Rectal smooth muscle tissue (tissue), 1 donor: ENCODE results near the gene CERS6.

Source experiments
- H3K27ac ChIP-seq: one replicate; pipeline ENCODE4 v1.7.0; 2013; ENCODE audit warnings: low read depth, low read length, inconsistent platforms
- H3K27me3 ChIP-seq: one replicate; pipeline ENCODE4 v1.7.0; 2013; ENCODE audit warnings: low read length; ENCODE audit not compliant: control insufficient read depth, insufficient read depth
- H3K36me3 ChIP-seq: one replicate; pipeline ENCODE4 v1.7.0; 2013; ENCODE audit warnings: low read length; ENCODE audit not compliant: control insufficient read depth, insufficient read depth
- H3K4me1 ChIP-seq: one replicate; pipeline ENCODE4 v1.7.0; 2013; ENCODE audit warnings: low read length; ENCODE audit not compliant: control insufficient read depth, insufficient read depth
- H3K4me3 ChIP-seq: one replicate; pipeline ENCODE4 v1.7.0; 2013; ENCODE audit warnings: low read length
- H3K9ac ChIP-seq: one replicate; pipeline ENCODE4 v1.7.0; 2013; ENCODE audit warnings: low read length

Gene CERS6

GRCh38 chr2:168729455-168729854 is 273.4 kb downstream of the CERS6 start:
- no peaks in the 10 kb centered on the region for H3K4me1 ChIP-seq
- H3K27ac ChIP-seq = no peak overlapping the region
- no peaks in the 10 kb centered on the region for H3K36me3 ChIP-seq
- no peaks in the 10 kb centered on the region for H3K27me3 ChIP-seq
- no peak overlapping the region for H3K9ac ChIP-seq
- H3K4me3 ChIP-seq = no peak overlapping the region

GRCh38 chr2:168730344-168730743 is 274.3 kb downstream of the CERS6 start:
- no peak overlapping the region for H3K9ac ChIP-seq

GRCh38 chr2:168731002-168731401 is 274.9 kb downstream of the CERS6 start:
- no peaks in the 10 kb centered on the region for H3K4me1 ChIP-seq
- H3K27ac ChIP-seq = no peak overlapping the region
- no peaks in the 10 kb centered on the region for H3K36me3 ChIP-seq
- no peaks in the 10 kb centered on the region for H3K27me3 ChIP-seq
- H3K4me3 ChIP-seq = no peak overlapping the region
- no peak overlapping the region for H3K9ac ChIP-seq

More at GRCh38 chr2:168730344-168730743, 274.3 kb downstream of the CERS6 start:
- Histone ChIP-seq H3K27me3 (no peaks in the 10 kb centered on the region), H3K36me3 (no peaks in the 10 kb centered on the region), H3K4me3 (no peak overlapping the region), H3K4me1 (no peaks in the 10 kb centered on the region), H3K27ac (no peak overlapping the region)

GRCh38 chr2:168731616-168732015 is 275.5 kb downstream of the CERS6 start:
- Histone ChIP-seq H3K4me3 (no peak overlapping the region), H3K4me1 (no peaks in the 10 kb centered on the region), H3K9ac (no peak overlapping the region), H3K27ac (no peak overlapping the region), H3K36me3 (no peaks in the 10 kb centered on the region), H3K27me3 (no peaks in the 10 kb centered on the region)

- Histone ChIP-seq H3K27ac (no peak overlapping the region), H3K36me3 (no peaks in the 10 kb centered on the region), H3K4me1 (no peaks in the 10 kb centered on the region), H3K4me3 (no peak overlapping the region), H3K27me3 (no peaks in the 10 kb centered on the region), H3K9ac (no peak overlapping the region)
These were observed 276.0 kb downstream of the CERS6 start for GRCh38 chr2:168732100-168732499.

- Histone ChIP-seq H3K36me3 (no peaks in the 10 kb centered on the region), H3K9ac (no peak overlapping the region), H3K27ac (no peak overlapping the region), H3K4me3 (no peak overlapping the region), H3K4me1 (no peaks in the 10 kb centered on the region), H3K27me3 (no peaks in the 10 kb centered on the region)
These were observed 276.4 kb downstream of the CERS6 start for GRCh38 chr2:168732506-168732905.

GRCh38 chr2:168734199-168734760 is 278.2 kb downstream of the CERS6 start:
- no peaks in the 10 kb centered on the region for H3K4me1 ChIP-seq
- no peak overlapping the region for H3K4me3 ChIP-seq
- H3K27ac ChIP-seq = no peak overlapping the region

GRCh38 chr2:168736649-168737445 is 280.8 kb downstream of the CERS6 start:
- H3K4me1 ChIP-seq = no peaks in the 10 kb centered on the region
- H3K4me3 ChIP-seq = no peak overlapping the region
- no peak overlapping the region for H3K9ac ChIP-seq
- no peak overlapping the region for H3K27ac ChIP-seq
- H3K36me3 ChIP-seq = no peaks in the 10 kb centered on the region
- no peaks in the 10 kb centered on the region for H3K27me3 ChIP-seq

More at GRCh38 chr2:168734199-168734760, 278.2 kb downstream of the CERS6 start:
- Histone ChIP-seq H3K36me3 (no peaks in the 10 kb centered on the region), H3K9ac (no peak overlapping the region), H3K27me3 (no peaks in the 10 kb centered on the region)

GRCh38 chr2:168738062-168738461 is 282.0 kb downstream of the CERS6 start:
- Histone ChIP-seq H3K27me3 (no peaks in the 10 kb centered on the region), H3K4me1 (no peaks in the 10 kb centered on the region), H3K9ac (no peak overlapping the region), H3K27ac (no peak overlapping the region), H3K36me3 (no peaks in the 10 kb centered on the region), H3K4me3 (no peak overlapping the region)

- Histone ChIP-seq H3K27me3 (no peaks in the 10 kb centered on the region), H3K27ac (no peak overlapping the region)
These were observed 284.3 kb downstream of the CERS6 start for GRCh38 chr2:168740360-168740759.

GRCh38 chr2:168740788-168741187 is 284.7 kb downstream of the CERS6 start:
- H3K27me3 ChIP-seq = no peaks in the 10 kb centered on the region
- no peaks in the 10 kb centered on the region for H3K36me3 ChIP-seq
- no peaks in the 10 kb centered on the region for H3K4me1 ChIP-seq
- H3K9ac ChIP-seq = no peak overlapping the region
- H3K27ac ChIP-seq = no peak overlapping the region
- H3K4me3 ChIP-seq = no peak overlapping the region

More at GRCh38 chr2:168740360-168740759, 284.3 kb downstream of the CERS6 start:
- H3K4me3 ChIP-seq = no peak overlapping the region
- no peaks in the 10 kb centered on the region for H3K4me1 ChIP-seq
- H3K9ac ChIP-seq = no peak overlapping the region
- H3K36me3 ChIP-seq = no peaks in the 10 kb centered on the region

- H3K27ac ChIP-seq = no peak overlapping the region
- H3K9ac ChIP-seq = no peak overlapping the region
- H3K4me3 ChIP-seq = no peak overlapping the region
- H3K4me1 ChIP-seq = no peaks in the 10 kb centered on the region
- H3K36me3 ChIP-seq = no peaks in the 10 kb centered on the region
- no peaks in the 10 kb centered on the region for H3K27me3 ChIP-seq
These were observed 286.3 kb downstream of the CERS6 start for GRCh38 chr2:168742258-168742932.
